ENCODE measurements around the gene B2M.

GRCh38 chr15:44728576-44729407, 17.5 kb downstream of the B2M start:
- TF ChIP-seq CTCF (IDR thresholded peaks at IDR 0.05) = peak in 1 of 6 experiments; percentile 9
- peak; percentile 93 to 95 for TF ChIP-seq POLR2A (IDR thresholded peaks at IDR 0.05)

All from adrenal gland (tissue), 5 donors.